Pancreas (tissue), 10 donors: ENCODE results near the gene TRPV4. TPM values are rescaled to one million over a fixed set of nuclear protein-coding genes. Genes with fewer than 3 reads are reported as not detected.

Source experiments
- ATAC-seq, 4 donors: fragments of 200-7000 bp; cut with Tn5 transposase; one replicate each; pipeline versions ENCODE4 v1.8.0 to v1.9.1; 2020; ENCODE audit warnings: mild to moderate bottlenecking in 4 of 4, moderate library complexity in 4 of 4
- DNase-seq, 6 donors: peaks; one replicate each; pipeline ENCODE4 v3.0.0-alpha.2; 2020
- FAIRE-seq: peaks from 2 replicates; lab custom pipeline; 2012; peaks lifted over from hg19 to GRCh38; lab: Jason Lieb, UNC
- H3K27ac ChIP-seq, 4 donors: fragments of 200-600 bp; sonication (generic); 1 replicate in 3 of 4; 2 replicates in 1 of 4; pipeline versions ENCODE4 v1.5.0 to v1.8.0; 2020
- H3K27me3 ChIP-seq, 4 donors: fragments of 200-600 bp; one replicate each; pipeline ENCODE4 v1.8.0; 2021
- H3K36me3 ChIP-seq, 3 donors: fragments of 200-600 bp; sonication (generic) in 1 of 3; one replicate each; pipeline versions ENCODE4 v1.5.0 to v1.8.0; 2020 to 2021
- H3K4me1 ChIP-seq, 3 donors: fragments of 200-600 bp; one replicate each; pipeline ENCODE4 v1.8.0; 2021
- H3K4me3 ChIP-seq, 4 donors: fragments of 200-600 bp; sonication (generic) in 2 of 4; one replicate each; pipeline versions ENCODE4 v1.5.0 to v1.8.0; 2020 to 2021
- H3K9me3 ChIP-seq, 4 donors: fragments of 200-600 bp; one replicate each; pipeline ENCODE4 v1.8.0; 2021
- CTCF ChIP-seq, 4 donors: fragments of 200-600 bp; sonication (generic) in 3 of 4; IDR thresholded peaks; one replicate each; pipeline versions ENCODE4 v1.5.0 to v1.8.0; 2021; ENCODE audit warnings: antibody characterized with exemption in 4 of 4
- WGBS, 2 donors: extraction: QIAGEN DNeasy Blood & Tissue Kit; methylation state at CpG; one replicate each; pipeline ENCODE4 v1.1.7; 2013; 5-methylcytosine and 5-hydroxymethylcytosine counted together
- intact Hi-C, 3 donors: fragments of 100-400 bp; cut with DNase I; formaldehyde crosslinking; loops; one replicate each; pipeline versions ENCODE4 v1.11.1 to v1.14.2; 2022
- polyA plus RNA-seq, 2 donors: library from polyadenylated mRNA; stranded (reverse); fragments of 200-250 nt; gene quantifications; one replicate each; pipeline ENCODE4 v1.2.3, GENCODE V29; 2013
- total RNA-seq, 6 donors: library from RNA; stranded (reverse); fragmentation: NEBNext Ultra II Directional in 4 of 6; extraction: Animal tissue kit (Norgen Biotek cat#: 25700) in 4 of 6; gene quantifications; one replicate each; pipeline versions ENCODE4 v1.2.1 to v1.2.4, GENCODE V29; 2021 to 2023
- donor health status: healthy with polysubstance abuse.
- donor health status: DM: no; HTN: no; CAD: no; lungs with moderate emphysema.
- donor health status: DM: no; HTN: no; CAD: no.
- donor health status: control.
- donor health status: control.
- donor health status: Bipolar disorder and iron deficiency.
- donor health status: DM: yes; HTN: yes; CAD: no.
- donor health status: DM: no; HTN: no; CAD: no.
- donor health status: DM: no; HTN: no; CAD: no.
- donor health status: DM: yes; HTN: yes; CAD: no.

Gene TRPV4
- total and polyA plus RNA-seq, 8 donors = 1.9 to 4.9 (median 4.0) TPM

- Histone ChIP-seq H3K4me3 (no peak overlapping the region), H3K36me3 (no peaks in the 10 kb centered on the region), H3K27ac (no peak overlapping the region), H3K9me3 (no peaks in the 10 kb centered on the region), H3K4me1 (no peaks in the 10 kb centered on the region), H3K27me3 (no peaks in the 10 kb centered on the region)
- no peak for DNase-seq
- intact Hi-C loops = loop anchor here in 2 of 3 donors (5.0 kb wide), 1 partner anchor 35 kb away; no protein-coding TSS in a partner anchor
- ATAC-seq = no peak
- 80 to 85% methylated on average over 5 of the region's 5 CpGs for WGBS, 2 donors
- TF ChIP-seq CTCF (IDR thresholded peaks at IDR 0.05) = no peak
- FAIRE-seq = no peak
These were observed 8.8 kb upstream of the TRPV4 start for GRCh38 chr12:109842021-109842420.

- no peaks in the 10 kb centered on the region for H3K27me3 ChIP-seq
- no peaks in the 10 kb centered on the region for H3K4me1 ChIP-seq
- no peak for TF ChIP-seq CTCF (IDR thresholded peaks at IDR 0.05)
- H3K4me3 ChIP-seq = no peak overlapping the region
- H3K9me3 ChIP-seq = no peaks in the 10 kb centered on the region
- no peak for FAIRE-seq
- no peak overlapping the region for H3K27ac ChIP-seq
- intact Hi-C loops = loop anchor here in 2 of 3 donors (5.0 kb wide), 1 partner anchor 34 kb away; no protein-coding TSS in a partner anchor
- WGBS, 2 donors = 77 to 83% methylated on average over 9 of the region's 9 CpGs
- ATAC-seq = no peak
- DNase-seq = no peak
- no peaks in the 10 kb centered on the region for H3K36me3 ChIP-seq
These were observed 8.2 kb upstream of the TRPV4 start for GRCh38 chr12:109841356-109841755.

GRCh38 chr12:109840305-109841074, 7.3 kb upstream of the TRPV4 start:
- TF ChIP-seq CTCF (IDR thresholded peaks at IDR 0.05) = no peak
- WGBS, 2 donors = 63 to 68% methylated on average over 7 of the region's 7 CpGs
- Histone ChIP-seq H3K9me3 (no peaks in the 10 kb centered on the region), H3K4me1 (no peaks in the 10 kb centered on the region), H3K36me3 (no peaks in the 10 kb centered on the region), H3K4me3 (no peak overlapping the region), H3K27ac (no peak overlapping the region), H3K27me3 (no peaks in the 10 kb centered on the region)
- intact Hi-C loops = loop anchor here in 2 of 3 donors (5.0 kb wide), 1 partner anchor 33 kb away; no protein-coding TSS in a partner anchor
- FAIRE-seq (no peak), ATAC-seq (no peak), DNase-seq (no peak)

- WGBS, 2 donors = 62 to 75% methylated on average over 6 of the region's 6 CpGs
- H3K9me3 ChIP-seq = no peaks in the 10 kb centered on the region
These were observed 6.2 kb upstream of the TRPV4 start for GRCh38 chr12:109839444-109839843.

More at GRCh38 chr12:109839444-109839843, 6.2 kb upstream of the TRPV4 start:
- H3K4me3 ChIP-seq = no peak overlapping the region
- ATAC-seq (no peak), DNase-seq (no peak), FAIRE-seq (no peak)
- no peaks in the 10 kb centered on the region for H3K36me3 ChIP-seq
- no peak overlapping the region for H3K27ac ChIP-seq
- no peaks in the 10 kb centered on the region for H3K27me3 ChIP-seq
- no peaks in the 10 kb centered on the region for H3K4me1 ChIP-seq
- intact Hi-C loops = no loop called here
- no peak for TF ChIP-seq CTCF (IDR thresholded peaks at IDR 0.05)
